Midbrain (tissue), 1 donor: Measurements from ENCODE around the gene TUBB4B.
"Not testable (repeated sequence)": the region's sequence is repeated elsewhere in the genome, so short reads cannot be mapped to it uniquely, and the experiment has no call there.

Source experiments
- DNase-seq: peaks from one replicate; lab custom pipeline; 2025; lab: John Stamatoyannopoulos, UW

Gene TUBB4B

GRCh38 chr9:137251490-137252268 lies 10.6 kb downstream of the TUBB4B start:
- no peak for DNase-seq

- no peak for DNase-seq
Measured at GRCh38 chr9:137252555-137253506, 11.7 kb downstream of the TUBB4B start.

GRCh38 chr9:137253717-137254623 lies 12.9 kb downstream of the TUBB4B start:
- DNase-seq = no peak

- DNase-seq = peak; percentile 89
Measured at GRCh38 chr9:137254624-137255447, 13.7 kb downstream of the TUBB4B start, which contains the start of gene NELFB. TSS of gene NELFB (plus strand) at chr9:137255327.

GRCh38 chr9:137255448-137256114 lies 14.5 kb downstream of the TUBB4B start:
- no peak for DNase-seq

- no peak for DNase-seq
Measured at GRCh38 chr9:137256362-137256761, 15.3 kb downstream of the TUBB4B start.

- no peak for DNase-seq
Measured at GRCh38 chr9:137256856-137257255, 15.8 kb downstream of the TUBB4B start.

GRCh38 chr9:137262173-137262908 lies 21.3 kb downstream of the TUBB4B start:
- DNase-seq = not testable (repeated sequence)

GRCh38 chr9:137262909-137263285 lies 21.8 kb downstream of the TUBB4B start:
- DNase-seq = no peak

GRCh38 chr9:137263506-137263905 lies 22.4 kb downstream of the TUBB4B start:
- DNase-seq = no peak

- no peak for DNase-seq
Measured at GRCh38 chr9:137264067-137264466, 23.0 kb downstream of the TUBB4B start.

GRCh38 chr9:137265496-137266161 lies 24.5 kb downstream of the TUBB4B start:
- DNase-seq = no peak

- no peak for DNase-seq
Measured at GRCh38 chr9:137266162-137266527, 25.1 kb downstream of the TUBB4B start.

- no peak for DNase-seq
Measured at GRCh38 chr9:137266585-137267453, 25.7 kb downstream of the TUBB4B start.

- no peak for DNase-seq
Measured at GRCh38 chr9:137267933-137268355, 26.9 kb downstream of the TUBB4B start.

- no peak for DNase-seq
Measured at GRCh38 chr9:137268538-137269201, 27.6 kb downstream of the TUBB4B start.

- no peak for DNase-seq
Measured at GRCh38 chr9:137269231-137269772, 28.2 kb downstream of the TUBB4B start.
